ENCODE data around the gene PTGER3. TPM values are rescaled to one million over a fixed set of nuclear protein-coding genes. Genes with fewer than 3 reads are reported as not detected.

The PTGER3 gene
- polyA plus RNA-seq, 1 of the 3 experiments (the other 2 are of a cell fraction), result 1.9 TPM

GRCh38 chr1:71072273-71072672, 24.7 kb upstream of the PTGER3 start:
- Histone ChIP-seq H3K36me3 (replicated peaks in 1 of 2; ENCODE audit: control insufficient read depth in 1 of 2, insufficient read depth in 2 of 2, low read length in 1 of 2) (peaks cover 94 to 98% of the 10 kb centered on the region in 2 experiments), H3K9me2 (no peaks in the 10 kb centered on the region), H2AFZ (ENCODE audit: low read depth) (no peak overlapping the region), H3K79me2 (ENCODE audit: insufficient read depth) (peaks cover 53% of the 10 kb centered on the region), H3K9ac (no peak overlapping the region), H3K4me2 (no peak overlapping the region), H3K9me3 (no peaks in the 10 kb centered on the region), H3K4me1 (ENCODE audit: control insufficient read depth in 1 of 2, insufficient read depth in 2 of 2, low read depth in 1 of 2, low read length in 1 of 2) (no peaks in the 10 kb centered on the region), H3K27ac (ENCODE audit: low read depth in 2 of 2, low read length in 1 of 2) (no peak overlapping the region), H3K4me3 (ENCODE audit: low read depth in 2 of 2, low read length in 1 of 2) (no peak overlapping the region), H3F3A (replicated peaks; ENCODE audit: insufficient read depth) (peaks cover 22% of the 10 kb centered on the region), H3K27me3 (ENCODE audit: insufficient read depth) (no peaks in the 10 kb centered on the region), H4K20me1 (ENCODE audit: insufficient read depth) (peaks cover 17% of the 10 kb centered on the region; the same call in 1 of the 2 replicates)
- no peak for DNase-seq
- CTCF ChIA-PET, result interaction anchor here (1.1 kb wide), 1 partner anchor 9 kb away, joined by 4 read pairs; the partner anchor contains the start of gene ZRANB2
- POLR2A ChIA-PET, result no interaction called here
- no peak for TF ChIP-seq RAD21 (IDR thresholded peaks at IDR 0.05; ENCODE audit: low read length)

- CTCF ChIA-PET, result no interaction called here
- TF ChIP-seq NFIC (IDR thresholded peaks at IDR 0.05; ENCODE audit: borderline replicate concordance) (no peak), MXI1 (IDR thresholded peaks at IDR 0.05; ENCODE audit: low read depth, low read length) (no peak), USF2 (IDR thresholded peaks at IDR 0.05; ENCODE audit: borderline replicate concordance, low read depth, low read length) (no peak), REST (IDR thresholded peaks at IDR 0.05; ENCODE audit: low read depth, low read length) (no peak), YY1 (IDR thresholded peaks at IDR 0.05; ENCODE audit: low read depth) (no peak), TEAD4 (IDR thresholded peaks at IDR 0.05; ENCODE audit: borderline replicate concordance, insufficient read depth) (no peak), FOSL2 (IDR thresholded peaks at IDR 0.05; ENCODE audit: borderline replicate concordance, low read depth) (no peak), RCOR1 (IDR thresholded peaks at IDR 0.05; ENCODE audit: low read length) (no peak), NRF1 (IDR thresholded peaks at IDR 0.05; ENCODE audit: low read depth, low read length) (no peak), EP300 (IDR thresholded peaks at IDR 0.05; ENCODE audit: borderline replicate concordance in 1 of 2, low read depth in 1 of 2, low read length in 1 of 2) (no peak), SIN3A (IDR thresholded peaks at IDR 0.05; ENCODE audit: borderline replicate concordance, low read depth, low read length) (no peak), SMC3 (IDR thresholded peaks at IDR 0.05; ENCODE audit: low read depth, low read length) (no peak), ZBTB33 (IDR thresholded peaks at IDR 0.05; ENCODE audit: borderline replicate concordance, low read depth) (no peak), GATA2 (CRISPR knock-in tag; IDR thresholded peaks at IDR 0.05) (no peak)
- Histone ChIP-seq H3K9ac (no peak overlapping the region), H3K27me3 (ENCODE audit: insufficient read depth) (no peaks in the 10 kb centered on the region), H3K27ac (ENCODE audit: low read depth in 2 of 2, low read length in 1 of 2) (no peak overlapping the region), H3K36me3 (replicated peaks in 1 of 2; ENCODE audit: control insufficient read depth in 1 of 2, insufficient read depth in 2 of 2, low read length in 1 of 2) (peaks cover 94 to 99% of the 10 kb centered on the region in 2 experiments), H3K9me3 (no peaks in the 10 kb centered on the region), H3K4me2 (no peak overlapping the region), H4K20me1 (ENCODE audit: insufficient read depth) (peaks cover 12% of the 10 kb centered on the region; the same call in 1 of the 2 replicates), H3K9me2 (no peaks in the 10 kb centered on the region), H2AFZ (ENCODE audit: low read depth) (no peak overlapping the region), H3K79me2 (ENCODE audit: insufficient read depth) (peaks cover 47% of the 10 kb centered on the region), H3K4me1 (ENCODE audit: control insufficient read depth in 1 of 2, insufficient read depth in 2 of 2, low read depth in 1 of 2, low read length in 1 of 2) (no peaks in the 10 kb centered on the region), H3F3A (replicated peaks; ENCODE audit: insufficient read depth) (peaks cover 23% of the 10 kb centered on the region), H3K4me3 (ENCODE audit: low read depth in 2 of 2, low read length in 1 of 2) (no peak overlapping the region)
- 90% methylated on average over 4 of the region's 4 CpGs for WGBS (ENCODE audit: low lambda C conversion rate)
- POLR2A ChIA-PET, result no interaction called here
- DNase-seq, result no peak
Observed at GRCh38 chr1:71071720-71072119, 24.1 kb upstream of the PTGER3 start.

All from SK-N-SH (cell line).